HEK293T (cell line): ENCODE measurements around the gene TNFRSF17.

ENCODE experiments used
- ARNT ChIP-seq: fragments of 450-650 bp; IDR thresholded peaks from 2 replicates; pipeline ENCODE4 v1.6.1; 2017; ENCODE audit warnings: mild to moderate bottlenecking
- ELF4 ChIP-seq: fragments of 450-650 bp; IDR thresholded peaks from 2 replicates; pipeline ENCODE4 v1.6.1; 2017; ENCODE audit warnings: antibody characterized with exemption
- FOXA1 ChIP-seq: fragments of 450-650 bp; IDR thresholded peaks from 2 replicates; pipeline ENCODE4 v1.6.1; 2016; ENCODE audit warnings: mild to moderate bottlenecking
- FOXK2 ChIP-seq: fragments of 450-650 bp; IDR thresholded peaks from 2 replicates; pipeline ENCODE4 v1.6.1; 2016; ENCODE audit warnings: mild to moderate bottlenecking
- FOXM1 ChIP-seq: fragments of 450-650 bp; IDR thresholded peaks from 2 replicates; pipeline ENCODE4 v1.6.1; 2017; ENCODE audit warnings: mild to moderate bottlenecking, borderline replicate concordance
- L3MBTL2 ChIP-seq: fragments of 450-650 bp; conservative IDR thresholded peaks from 2 replicates; pipeline ENCODE4 v1.6.1; 2016; ENCODE audit warnings: mild to moderate bottlenecking
- NFRKB ChIP-seq: fragments of 450-650 bp; IDR thresholded peaks from 2 replicates; pipeline ENCODE4 v1.6.1; 2016; ENCODE audit warnings: mild to moderate bottlenecking, moderate library complexity
- PKNOX1 ChIP-seq: fragments of 450-650 bp; IDR thresholded peaks from 2 replicates; pipeline ENCODE4 v1.6.1; 2016
- SP1 ChIP-seq: fragments of 450-650 bp; IDR thresholded peaks from 2 replicates; pipeline ENCODE4 v1.6.1; 2017

- TF ChIP-seq SP1 (no peak), FOXK2 (no peak), L3MBTL2 (no peak), ELF4 (no peak), ARNT (no peak), FOXA1 (no peak), NFRKB (no peak), FOXM1 (no peak), PKNOX1 (no peak)
These were observed 9.3 kb upstream of the TNFRSF17 start for GRCh38 chr16:11955713-11956123.
